ENCODE measurements around the gene MRPL27.
A peak's percentile ranks its signal among the peaks of the same experiment; 100 is the strongest.
"Not testable (repeated sequence)": the region's sequence is repeated elsewhere in the genome, so short reads cannot be mapped to it uniquely, and the experiment has no call there.

MRPL27 gene

DNA sequence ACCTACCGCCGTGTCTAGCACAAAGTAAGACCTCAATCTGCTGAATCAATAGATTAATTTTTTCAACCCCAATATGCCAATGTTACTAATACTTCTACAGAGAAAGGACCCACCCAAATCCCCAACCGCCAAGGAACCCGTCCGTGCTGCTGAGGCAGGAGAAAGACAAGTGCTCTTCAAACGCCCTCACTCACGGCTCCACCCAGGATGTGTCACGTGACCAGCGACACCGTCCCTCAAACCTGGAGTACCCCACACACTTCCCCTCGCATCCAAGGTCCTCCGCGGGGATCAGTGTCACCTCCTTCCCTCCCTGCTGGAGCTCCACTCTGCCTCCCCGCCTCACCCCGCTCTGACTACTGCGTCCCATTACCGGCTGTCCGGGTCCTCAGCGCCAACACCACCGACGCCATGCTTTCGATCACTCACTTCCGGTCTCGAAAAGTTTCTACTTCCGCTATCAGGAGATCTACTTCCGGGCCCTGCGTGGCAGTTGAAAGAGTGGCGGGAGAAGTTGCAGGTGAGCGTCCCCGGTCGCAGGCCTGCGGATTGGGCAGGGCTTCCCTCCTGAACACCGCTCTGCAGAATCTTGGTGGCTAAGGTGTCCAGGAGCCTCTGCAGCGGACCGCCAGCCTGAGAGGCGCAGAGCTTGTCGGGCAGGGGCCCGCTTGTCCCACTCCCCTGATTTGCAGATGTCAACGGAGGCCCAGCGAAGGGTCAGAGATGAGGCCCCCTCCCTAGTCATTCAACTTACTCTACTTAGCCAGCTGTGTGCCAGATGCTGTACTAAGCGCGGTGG is at the start of gene MRPL27, which contains the start of gene EME1:
MRPL27 (minus strand) TSS at position 427 of the 799 bp plus-strand sequence; CDS start at position 413, 14 bp downstream.
EME1 (plus strand) TSS at position 472 of the 799 bp plus-strand sequence. CDS start 1,980 bp downstream, outside the sequence.
- H3K27me3 Mint-ChIP-seq: no peaks in the 10 kb centered on the region
- ATAC-seq: peak; percentile 97
- peak within 1 kb of the TSS; percentile 99 to 100 for H3K27ac Mint-ChIP-seq
- peaks cover 18% of the 10 kb centered on the region for H3K4me1 Mint-ChIP-seq
- no peaks in the 10 kb centered on the region for H3K9me3 Mint-ChIP-seq
- H3K4me3 Mint-ChIP-seq: peak within 1 kb of the TSS; percentile 92 to 97
- DNase-seq: peak; percentile 83 to 88

DNA sequence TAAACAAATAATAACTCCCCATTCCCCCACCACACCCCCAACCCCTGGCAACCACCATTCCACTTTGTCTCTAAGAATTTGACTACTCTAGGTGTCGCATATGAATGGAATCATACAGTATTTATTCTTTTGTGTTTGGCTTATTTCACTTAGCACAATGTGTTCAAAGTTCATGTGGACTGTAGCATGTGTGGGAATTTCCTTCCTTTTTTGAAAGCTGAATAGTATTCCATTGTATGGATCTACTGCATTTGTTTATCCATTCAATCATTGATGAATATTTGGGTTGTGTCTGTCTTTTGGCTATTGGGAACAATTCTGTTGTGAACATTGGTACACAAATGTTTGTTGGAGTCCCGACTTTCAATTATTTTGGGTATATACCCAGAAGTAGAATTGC is 49.8 kb upstream of the MRPL27 start:
- Mint-ChIP-seq H3K9me3 (peaks cover 8 to 11% of the 10 kb centered on the region in 2 donors), H3K27me3 (no peaks in the 10 kb centered on the region), H3K27ac (no peak overlapping the region), H3K4me1 (peaks cover 43% of the 10 kb centered on the region), H3K4me3 (no peak overlapping the region)
- ATAC-seq (no peak), DNase-seq (no peak)

DNA sequence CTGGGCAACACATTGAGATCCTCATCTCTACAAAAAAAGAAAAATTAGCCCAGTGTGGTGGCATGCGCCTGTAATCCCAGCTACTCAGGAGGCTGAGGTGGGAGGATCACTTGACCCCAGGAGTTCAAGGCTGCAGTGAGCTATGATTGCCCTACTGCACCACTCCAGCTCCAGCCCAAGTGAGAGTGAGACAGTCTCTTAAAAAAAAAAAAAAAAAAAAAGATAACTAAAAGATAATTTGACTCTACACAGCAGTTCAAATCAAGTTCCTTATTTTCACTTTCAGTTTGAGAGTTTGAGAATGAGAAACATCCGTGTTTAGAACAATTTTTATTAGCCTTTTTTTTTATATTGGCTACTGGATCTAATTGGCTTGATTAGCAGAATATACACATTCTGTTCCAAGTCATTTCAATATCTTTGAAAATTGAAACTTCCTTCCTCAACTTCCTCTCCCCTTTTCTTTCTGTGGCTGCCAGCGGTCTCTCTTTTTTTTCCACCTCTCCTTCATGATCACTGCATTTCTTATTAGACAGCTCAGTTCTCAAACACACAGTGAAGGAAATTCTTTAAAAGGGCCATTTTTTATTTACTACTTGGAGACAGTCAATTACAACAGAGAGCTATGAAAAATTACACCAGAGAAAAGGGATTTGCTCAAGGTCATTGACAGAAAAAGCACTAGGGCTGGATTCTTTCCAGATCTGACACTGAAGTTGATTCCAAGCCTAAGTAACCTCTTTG is 48.5 kb upstream of the MRPL27 start:
- H3K4me1 Mint-ChIP-seq: peaks cover 31% of the 10 kb centered on the region
- DNase-seq (no peak), ATAC-seq (no peak)
- H3K27me3 Mint-ChIP-seq: no peaks in the 10 kb centered on the region
- peak overlapping the region; percentile 15 to 96 for H3K27ac Mint-ChIP-seq
- H3K9me3 Mint-ChIP-seq: peaks cover 8 to 11% of the 10 kb centered on the region in 2 donors
- H3K4me3 Mint-ChIP-seq: peak overlapping the region; percentile 68 to 84

DNA sequence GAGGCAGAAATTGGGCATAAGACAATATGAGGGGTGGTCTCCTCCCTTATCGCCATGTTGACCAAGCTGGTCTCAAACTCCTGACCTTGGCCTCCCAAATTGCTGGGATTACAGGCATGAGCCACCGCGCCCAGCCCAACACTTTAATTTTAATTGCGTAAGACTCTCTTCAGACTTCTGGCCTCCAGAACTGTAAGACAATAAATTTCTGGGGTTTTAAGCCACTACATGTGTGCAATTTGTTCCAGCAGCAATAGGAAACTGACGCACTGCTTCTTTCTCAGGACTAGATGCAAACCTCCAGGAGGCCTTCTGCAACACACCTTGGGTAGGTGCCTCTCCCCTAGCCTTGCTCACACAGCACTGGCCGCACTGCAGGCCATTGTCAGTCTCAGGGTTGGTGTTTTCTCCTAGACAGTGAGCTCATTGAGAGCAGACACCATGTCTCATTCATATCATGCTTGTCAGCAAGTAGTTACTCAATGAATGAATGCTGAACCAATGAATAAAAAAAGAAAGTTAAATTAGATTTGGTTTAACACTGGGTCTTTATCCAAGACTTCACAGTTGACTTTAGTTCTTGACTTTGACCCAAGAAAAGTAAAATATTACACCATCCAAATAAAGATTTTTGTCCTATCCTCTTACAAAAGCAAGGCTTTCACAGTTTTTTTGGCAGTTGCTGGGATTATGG is 47.6 kb upstream of the MRPL27 start:
- Mint-ChIP-seq H3K4me1 (peaks cover 26% of the 10 kb centered on the region), H3K27ac (peak overlapping the region in 1 of 2 donors; percentile 34), H3K4me3 (peak overlapping the region; percentile 68 to 84), H3K9me3 (peaks cover 8 to 11% of the 10 kb centered on the region in 2 donors), H3K27me3 (no peaks in the 10 kb centered on the region)
- DNase-seq: no peak
- no peak for ATAC-seq

GRCh38 chr17:50419577-50419976 is 46.6 kb upstream of the MRPL27 start:
- H3K27ac Mint-ChIP-seq, ATAC-seq, DNase-seq, H3K4me3 Mint-ChIP-seq, H3K27me3 Mint-ChIP-seq: not testable (repeated sequence)
- Mint-ChIP-seq H3K9me3 (peaks cover 8 to 11% of the 10 kb centered on the region in 2 donors), H3K4me1 (peaks cover 16% of the 10 kb centered on the region)

- DNase-seq: no peak
- H3K4me3 Mint-ChIP-seq: no peak overlapping the region
- H3K27ac Mint-ChIP-seq: no peak overlapping the region
- ATAC-seq: no peak
- H3K27me3 Mint-ChIP-seq: no peaks in the 10 kb centered on the region
- H3K4me1 Mint-ChIP-seq: no peaks in the 10 kb centered on the region
- peaks cover 8 to 11% of the 10 kb centered on the region in 2 donors for H3K9me3 Mint-ChIP-seq
Observed at GRCh38 chr17:50414808-50415207, 41.8 kb upstream of the MRPL27 start.

DNA sequence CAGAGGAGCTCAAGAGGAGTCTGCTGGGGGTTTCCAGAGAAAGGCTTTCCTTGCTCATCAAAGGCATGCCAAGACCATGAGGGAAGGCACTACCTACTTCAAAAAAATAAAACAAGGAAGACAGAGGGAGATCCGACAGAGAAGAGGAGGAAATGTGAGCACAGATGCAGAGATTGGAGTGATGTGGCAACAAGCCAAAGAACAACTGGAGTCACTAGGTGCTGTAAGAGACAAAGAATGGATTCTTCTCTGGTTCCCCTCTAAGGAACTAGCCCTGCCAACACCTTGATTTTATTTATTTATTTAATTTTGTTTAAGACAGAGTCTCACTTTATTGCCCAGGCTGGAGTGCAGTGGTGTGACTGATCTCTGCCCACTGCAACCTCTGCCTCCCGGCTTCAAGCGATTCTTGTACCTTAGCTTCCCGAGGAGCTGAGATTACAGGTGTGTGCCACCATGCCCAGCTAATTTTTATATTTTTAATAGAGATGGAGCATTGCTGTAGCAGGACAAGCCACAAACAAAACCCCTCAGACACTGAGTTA is 39.3 kb upstream of the MRPL27 start:
- Mint-ChIP-seq H3K4me1 (no peaks in the 10 kb centered on the region), H3K27me3 (no peaks in the 10 kb centered on the region), H3K4me3 (no peak overlapping the region), H3K9me3 (no peaks in the 10 kb centered on the region), H3K27ac (no peak overlapping the region)
- DNase-seq (no peak), ATAC-seq (no peak)

DNA sequence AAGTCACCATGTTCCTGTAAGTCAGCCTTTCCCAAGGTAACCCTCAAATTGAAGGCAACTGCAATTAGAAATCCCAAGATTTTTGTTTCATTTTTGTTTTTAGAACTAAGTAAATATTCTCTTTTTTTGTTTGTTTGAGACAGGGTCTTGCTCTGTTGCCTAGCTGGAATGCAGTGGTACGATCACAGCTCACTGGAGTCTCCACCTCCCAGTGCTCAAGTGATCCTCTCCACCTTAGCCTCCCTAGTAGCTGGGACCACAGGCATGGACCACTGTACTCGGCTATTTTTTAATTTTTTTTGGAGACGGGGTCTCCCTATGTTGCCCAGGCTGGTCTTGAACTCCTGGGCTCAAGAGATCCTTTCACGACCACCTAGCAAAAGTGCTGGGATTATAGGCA is 34.9 kb upstream of the MRPL27 start:
- no peaks in the 10 kb centered on the region for H3K4me1 Mint-ChIP-seq

DNA sequence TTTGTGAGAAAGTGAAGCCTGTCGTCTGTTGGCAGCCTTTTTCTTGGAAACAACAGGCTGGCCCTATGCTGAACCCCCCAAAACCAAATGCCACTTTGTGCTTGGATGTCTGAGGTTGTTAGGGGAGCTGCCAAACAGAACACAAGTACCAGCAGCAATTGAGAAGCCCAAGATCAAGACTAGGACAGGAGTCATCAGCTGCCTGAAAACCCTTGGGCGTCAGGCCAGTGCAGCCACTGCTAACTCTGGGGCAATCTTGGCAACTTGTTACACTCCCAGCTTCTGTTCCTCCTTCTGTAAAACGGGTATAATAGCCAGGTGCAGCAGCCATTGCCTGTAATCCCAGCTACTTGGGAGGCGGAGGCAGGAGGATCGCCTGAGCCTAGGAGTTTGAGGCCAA is 33.6 kb upstream of the MRPL27 start:
- no peak for ATAC-seq
- H3K9me3 Mint-ChIP-seq: no peaks in the 10 kb centered on the region
- peak overlapping the region in 1 of 2 donors; percentile 57 for H3K27ac Mint-ChIP-seq
- no peak overlapping the region for H3K4me3 Mint-ChIP-seq
- no peak for DNase-seq
- H3K4me1 Mint-ChIP-seq: no peaks in the 10 kb centered on the region
- peaks cover 8% of the 10 kb centered on the region for H3K27me3 Mint-ChIP-seq

More for the DNA sequence above, 34.9 kb upstream of the MRPL27 start:
- no peak for ATAC-seq
- no peak overlapping the region for H3K27ac Mint-ChIP-seq
- no peaks in the 10 kb centered on the region for H3K9me3 Mint-ChIP-seq
- peaks cover 8% of the 10 kb centered on the region for H3K27me3 Mint-ChIP-seq
- no peak overlapping the region for H3K4me3 Mint-ChIP-seq
- DNase-seq: no peak

- DNase-seq, H3K9me3 Mint-ChIP-seq, H3K4me1 Mint-ChIP-seq, H3K4me3 Mint-ChIP-seq, ATAC-seq, H3K27me3 Mint-ChIP-seq, H3K27ac Mint-ChIP-seq: not testable (repeated sequence)
Observed at GRCh38 chr17:50405351-50405750, 32.4 kb upstream of the MRPL27 start.

GRCh38 chr17:50399591-50399990 is 26.6 kb upstream of the MRPL27 start:
- not testable (repeated sequence) for H3K27ac Mint-ChIP-seq, H3K4me3 Mint-ChIP-seq, H3K9me3 Mint-ChIP-seq, H3K27me3 Mint-ChIP-seq, DNase-seq, ATAC-seq
- H3K4me1 Mint-ChIP-seq: peaks cover 27% of the 10 kb centered on the region

DNA sequence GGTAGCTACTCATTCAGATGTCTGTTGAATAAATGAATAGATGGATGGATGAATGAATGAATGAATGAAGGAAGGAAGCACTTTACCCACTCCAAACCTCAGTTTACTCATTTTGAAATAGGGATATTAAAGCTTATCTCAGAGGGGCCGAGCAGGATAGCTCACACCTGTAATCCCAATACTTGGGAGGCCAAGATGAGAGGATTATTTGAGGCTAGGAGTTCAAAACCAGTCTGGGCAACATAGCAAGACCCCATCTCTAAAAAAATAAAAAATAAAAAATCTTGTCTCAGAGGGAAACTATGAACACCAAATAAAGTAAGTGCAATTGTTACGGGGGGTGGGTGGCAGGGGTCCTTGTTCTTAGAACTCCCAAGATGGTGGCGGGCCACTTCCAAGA is 25.7 kb upstream of the MRPL27 start:
- DNase-seq, H3K27ac Mint-ChIP-seq, H3K4me3 Mint-ChIP-seq, H3K9me3 Mint-ChIP-seq, H3K27me3 Mint-ChIP-seq, ATAC-seq: not testable (repeated sequence)
- peaks cover 28% of the 10 kb centered on the region for H3K4me1 Mint-ChIP-seq

- Mint-ChIP-seq H3K4me3 (peak overlapping the region; percentile 74 to 96), H3K9me3 (no peaks in the 10 kb centered on the region), H3K27me3 (no peaks in the 10 kb centered on the region), H3K27ac (peak overlapping the region; percentile 29 to 92), H3K4me1 (peaks cover 28% of the 10 kb centered on the region)
- DNase-seq: no peak
- no peak for ATAC-seq
Observed at GRCh38 chr17:50397919-50398285, 24.9 kb upstream of the MRPL27 start.

GRCh38 chr17:50397111-50397918 is 24.3 kb upstream of the MRPL27 start, which contains the start of gene LRRC59:
TSS of gene LRRC59 (minus strand) at chr17:50397523. CDS start at chr17:50397317, 206 bp downstream.
- H3K4me1 Mint-ChIP-seq: peaks cover 28% of the 10 kb centered on the region
- H3K4me3 Mint-ChIP-seq: peak within 1 kb of the TSS; percentile 74 to 96

More at GRCh38 chr17:50397111-50397918, 24.3 kb upstream of the MRPL27 start, which contains the start of gene LRRC59:
- H3K9me3 Mint-ChIP-seq: no peaks in the 10 kb centered on the region
- ATAC-seq: peak; percentile 99
- peak; percentile 93 to 94 for DNase-seq
- no peaks in the 10 kb centered on the region for H3K27me3 Mint-ChIP-seq
- H3K27ac Mint-ChIP-seq: peak within 1 kb of the TSS; percentile 91 to 98
